Stimulated activated naive CD8-positive, alpha-beta T cell treated with anti-CD3 and anti-CD28 coated beads, Interleukin-15, amount 100 ng/mL, for 72 hours (primary cell): ENCODE data around the gene SPRED2.
A peak's percentile ranks its signal among the peaks of the same experiment; 100 is the strongest.

Experiments
- ATAC-seq: fragments of 150-1000 bp; cut with Tn5 transposase; 2 replicates; pipeline ENCODE4 v1.10.0; 2021; ENCODE audit warnings: mild to moderate bottlenecking, moderate library complexity
- DNase-seq, 2 donors: peaks; one replicate each; pipeline ENCODE4 v3.0.0; 2021 to 2022
- H3K27ac Mint-ChIP-seq, 2 donors: one replicate each; pipeline ENCODE4 v1.8.0; 2022; ENCODE audit warnings: mild to moderate bottlenecking in 2 of 2, mixed read lengths in 2 of 2, moderate library complexity in 2 of 2
- H3K27me3 Mint-ChIP-seq: one replicate; pipeline ENCODE4 v1.8.0; 2022; ENCODE audit warnings: mixed read lengths
- H3K4me1 Mint-ChIP-seq: one replicate; pipeline ENCODE4 v1.8.0; 2022; ENCODE audit warnings: mild to moderate bottlenecking, mixed read lengths
- H3K4me3 Mint-ChIP-seq, 2 donors: one replicate each; pipeline ENCODE4 v1.8.0; 2022; ENCODE audit warnings: mild to moderate bottlenecking in 2 of 2, mixed read lengths in 2 of 2, moderate library complexity in 1 of 2
- H3K9me3 Mint-ChIP-seq, 2 donors: one replicate each; pipeline ENCODE4 v1.8.0; 2022; ENCODE audit warnings: mixed read lengths in 2 of 2

The SPRED2 gene

DNA sequence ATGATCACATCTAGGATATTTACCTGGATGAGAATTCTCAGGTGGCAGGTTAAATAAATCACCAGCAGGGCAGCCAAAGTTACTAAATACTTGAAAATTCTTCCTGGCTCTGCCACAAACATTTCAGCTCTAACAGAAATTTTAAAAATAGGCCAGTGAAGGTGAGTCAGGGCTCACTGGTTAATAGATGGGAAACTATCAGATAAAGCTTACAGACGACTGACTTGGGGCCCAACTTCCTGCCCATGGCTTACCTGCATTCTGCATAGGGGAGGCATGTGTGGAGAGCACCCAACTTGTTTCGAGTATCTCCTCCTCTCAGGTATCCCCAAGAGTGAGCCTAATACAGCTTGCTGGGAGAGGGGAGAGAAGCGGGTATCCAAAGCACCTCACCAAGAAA, 57.8 kb downstream of the SPRED2 start:
- Mint-ChIP-seq H3K9me3 (no peaks in the 10 kb centered on the region), H3K27me3 (peaks cover 76% of the 10 kb centered on the region), H3K4me1 (peaks cover 28% of the 10 kb centered on the region), H3K4me3 (no peak overlapping the region), H3K27ac (no peak overlapping the region)
- DNase-seq, result no peak
- ATAC-seq, result no peak

DNA sequence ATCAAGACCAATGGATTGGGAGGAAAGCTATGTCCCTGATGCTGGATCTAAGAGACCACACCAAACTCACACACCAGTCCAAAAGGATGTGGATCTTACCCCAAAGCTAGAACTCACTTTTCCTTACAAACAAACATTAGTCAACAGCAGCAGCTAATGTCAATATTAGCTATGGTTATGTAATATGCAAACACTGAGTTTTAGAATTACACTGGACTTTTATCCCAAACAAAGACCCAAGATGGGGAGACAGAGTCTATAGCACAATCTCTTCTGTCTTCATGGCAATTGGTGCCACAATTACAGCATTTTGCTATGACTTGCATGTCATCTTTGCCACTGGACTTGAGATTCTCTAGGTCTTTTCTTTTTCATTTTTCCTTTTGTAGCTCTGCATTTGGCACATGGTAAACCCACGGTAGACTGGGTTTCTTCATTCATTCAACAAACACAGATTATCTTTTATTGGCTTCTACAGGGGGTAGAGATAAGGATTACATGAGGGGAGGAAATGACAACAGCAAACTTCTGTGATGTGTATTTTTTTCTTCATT, 59.0 kb downstream of the SPRED2 start:
- H3K4me3 Mint-ChIP-seq, result no peak overlapping the region
- H3K4me1 Mint-ChIP-seq, result peaks cover 23% of the 10 kb centered on the region
- DNase-seq (no peak), ATAC-seq (no peak)
- no peaks in the 10 kb centered on the region for H3K9me3 Mint-ChIP-seq
- H3K27ac Mint-ChIP-seq, result no peak overlapping the region
- H3K27me3 Mint-ChIP-seq, result peaks cover 65% of the 10 kb centered on the region

DNA sequence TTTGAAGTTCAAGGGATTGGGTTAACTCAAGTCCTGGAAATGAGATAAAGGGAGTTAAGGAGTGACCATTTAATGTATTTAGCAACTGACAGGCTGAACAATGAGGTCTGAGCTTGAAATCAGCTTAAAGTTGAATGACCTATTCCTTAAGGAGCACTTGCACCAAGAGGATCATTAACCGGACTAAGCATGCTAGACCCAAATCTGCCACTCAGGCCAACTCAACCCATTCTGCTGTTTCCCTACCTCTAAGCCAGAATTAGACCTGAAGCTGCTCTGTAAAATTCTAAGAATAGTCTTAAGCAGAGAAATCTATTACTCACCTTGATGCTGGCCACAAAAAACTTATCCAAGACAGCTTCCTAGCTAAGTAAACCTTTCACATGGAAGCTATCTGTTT, 59.8 kb downstream of the SPRED2 start:
- Mint-ChIP-seq H3K27me3 (peaks cover 56% of the 10 kb centered on the region), H3K27ac (no peak overlapping the region), H3K9me3 (no peaks in the 10 kb centered on the region), H3K4me1 (peaks cover 16% of the 10 kb centered on the region), H3K4me3 (no peak overlapping the region)
- ATAC-seq (no peak), DNase-seq (no peak)

DNA sequence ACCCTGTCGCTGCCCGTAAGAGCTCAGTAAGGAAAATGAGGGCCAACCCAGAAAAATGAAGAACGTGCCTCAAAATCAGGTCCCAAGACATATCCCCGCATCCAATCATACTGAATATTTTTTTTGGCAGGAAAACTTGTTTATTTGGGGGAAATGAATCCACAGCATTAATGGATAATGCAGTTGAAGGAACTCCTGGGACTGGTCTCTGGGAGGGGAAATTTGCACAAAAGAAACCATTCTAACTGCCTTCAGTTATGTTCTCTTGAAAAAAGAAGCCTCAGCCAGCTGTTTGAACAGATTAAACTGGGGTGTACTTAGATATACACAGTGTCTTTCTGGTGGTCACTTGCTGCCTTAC, 61.3 kb downstream of the SPRED2 start:
- peaks cover 16% of the 10 kb centered on the region for H3K4me1 Mint-ChIP-seq
- peaks cover 41% of the 10 kb centered on the region for H3K27me3 Mint-ChIP-seq

DNA sequence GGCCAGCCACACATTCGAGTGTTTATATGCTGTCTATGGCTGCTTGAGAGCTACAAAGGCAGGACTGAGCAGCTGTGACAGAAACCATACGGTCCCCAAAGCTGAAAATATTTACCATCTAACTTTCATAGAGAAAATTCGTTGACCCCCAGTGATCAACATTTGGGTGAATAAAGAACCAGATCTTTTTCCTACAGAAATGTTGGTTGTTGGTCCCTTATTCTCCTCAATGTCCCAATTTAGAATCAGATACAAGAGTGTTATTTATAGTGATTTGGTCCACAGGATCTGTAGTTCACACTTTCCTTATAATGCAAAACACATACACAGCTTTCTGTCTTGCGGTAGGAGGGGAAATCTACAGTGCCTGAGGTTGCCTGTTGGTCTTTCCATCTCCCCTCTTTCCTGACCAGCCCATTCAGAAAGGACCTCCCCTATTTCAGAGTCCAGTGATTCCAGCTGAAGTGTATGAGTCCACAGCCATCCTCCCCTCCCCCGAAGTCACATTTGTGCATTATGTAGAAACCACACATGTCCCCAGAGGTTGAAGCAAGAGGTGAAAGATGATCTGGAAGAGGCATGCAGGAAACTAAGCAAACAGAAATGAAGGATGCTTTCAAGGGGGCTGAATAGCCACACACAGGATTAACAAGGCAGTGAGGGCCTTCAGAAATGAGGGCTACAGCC, 61.9 kb downstream of the SPRED2 start:
- H3K4me3 Mint-ChIP-seq, result no peak overlapping the region
- no peak for ATAC-seq
- H3K27ac Mint-ChIP-seq, result no peak overlapping the region
- no peaks in the 10 kb centered on the region for H3K9me3 Mint-ChIP-seq
- peaks cover 18% of the 10 kb centered on the region for H3K4me1 Mint-ChIP-seq
- peaks cover 36% of the 10 kb centered on the region for H3K27me3 Mint-ChIP-seq
- no peak for DNase-seq

More for the DNA sequence above, 61.3 kb downstream of the SPRED2 start:
- Mint-ChIP-seq H3K4me3 (no peak overlapping the region), H3K9me3 (no peaks in the 10 kb centered on the region), H3K27ac (no peak overlapping the region)
- ATAC-seq, result no peak
- DNase-seq, result no peak

DNA sequence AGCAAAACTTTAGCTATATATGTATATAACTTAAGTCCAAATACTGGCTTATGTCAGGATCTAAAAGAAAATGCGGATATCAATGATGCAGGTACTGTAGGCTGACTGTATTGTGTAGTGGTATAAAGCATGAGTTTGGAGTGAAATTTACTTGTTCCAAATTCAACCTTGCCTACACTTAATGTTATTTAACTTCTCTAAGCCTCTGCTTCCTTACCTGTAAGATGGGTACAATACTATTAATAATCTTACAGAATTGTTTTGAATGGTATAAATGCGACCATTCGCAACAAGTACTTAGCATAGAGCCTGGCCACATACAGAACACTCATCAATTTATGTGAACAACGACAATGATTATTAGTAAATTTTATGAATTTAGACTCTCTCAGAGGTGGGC, 62.4 kb downstream of the SPRED2 start:
- H3K4me3 Mint-ChIP-seq, result no peak overlapping the region
- DNase-seq, result no peak
- H3K27ac Mint-ChIP-seq, result no peak overlapping the region
- no peak for ATAC-seq
- H3K9me3 Mint-ChIP-seq, result no peaks in the 10 kb centered on the region
- peaks cover 30% of the 10 kb centered on the region for H3K27me3 Mint-ChIP-seq
- peaks cover 18% of the 10 kb centered on the region for H3K4me1 Mint-ChIP-seq

DNA sequence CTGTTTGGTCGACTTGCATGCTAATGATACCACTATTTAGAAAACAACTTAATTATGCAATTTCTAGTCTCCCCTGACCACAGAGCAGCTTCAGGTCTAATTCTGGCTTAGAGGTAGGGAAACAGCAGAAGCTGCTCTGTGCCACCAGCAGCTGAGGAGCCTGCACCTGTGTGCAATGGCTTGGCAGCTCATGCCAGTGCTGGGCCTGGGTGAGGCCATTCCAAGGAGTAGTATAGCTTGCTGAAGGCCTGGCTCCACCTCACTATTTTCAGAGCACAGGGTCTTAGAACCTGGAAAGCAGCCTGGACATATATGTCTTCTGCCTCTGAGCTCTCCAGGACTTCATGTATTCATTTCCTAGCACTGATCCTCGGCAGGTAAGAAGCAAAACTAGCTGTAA, 62.8 kb downstream of the SPRED2 start:
- Mint-ChIP-seq H3K27me3 (peaks cover 26% of the 10 kb centered on the region), H3K27ac (no peak overlapping the region), H3K4me1 (peaks cover 14% of the 10 kb centered on the region), H3K4me3 (no peak overlapping the region), H3K9me3 (no peaks in the 10 kb centered on the region)
- no peak for ATAC-seq
- no peak for DNase-seq

DNA sequence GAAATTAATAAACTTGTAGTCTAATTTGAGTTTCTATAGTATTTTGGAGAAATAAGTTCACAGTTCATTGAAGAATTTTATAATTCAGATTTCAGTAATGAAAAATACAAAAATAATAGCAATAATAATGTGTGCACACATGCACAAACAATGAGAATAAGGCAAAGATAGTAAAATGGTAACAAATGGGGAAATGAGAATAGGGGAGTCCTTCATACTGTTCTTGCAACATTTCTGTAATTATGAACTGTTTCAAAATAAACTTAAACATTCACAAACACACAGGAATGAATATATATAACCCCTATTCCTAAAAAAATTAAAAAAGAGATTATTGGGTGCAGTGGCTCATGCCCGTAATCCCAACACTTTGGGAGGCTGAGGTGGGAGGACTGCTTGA, 63.9 kb downstream of the SPRED2 start:
- H3K4me3 Mint-ChIP-seq, result no peak overlapping the region
- ATAC-seq, result no peak
- peaks cover 13% of the 10 kb centered on the region for H3K4me1 Mint-ChIP-seq

DNA sequence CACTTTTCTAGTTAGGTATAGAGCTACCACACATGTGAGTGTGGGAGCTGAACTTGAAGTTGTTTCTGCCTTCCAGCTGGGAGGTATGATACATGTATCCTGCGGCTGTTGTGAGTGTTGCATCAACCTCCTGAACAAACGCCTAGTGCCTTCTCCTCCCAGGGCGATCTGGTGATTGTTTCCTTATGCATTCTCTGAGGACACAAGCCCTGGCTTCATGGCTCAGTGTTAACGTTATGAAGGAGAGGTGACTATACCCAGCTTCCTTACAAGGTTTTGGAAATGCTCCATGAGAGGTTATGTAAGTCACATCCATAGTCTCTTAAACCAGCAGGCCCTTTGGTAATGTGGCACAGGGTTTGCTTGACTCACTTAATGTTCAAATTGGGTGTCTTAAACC, 64.9 kb downstream of the SPRED2 start:
- Mint-ChIP-seq H3K27ac (no peak overlapping the region), H3K9me3 (no peaks in the 10 kb centered on the region), H3K4me1 (peaks cover 13% of the 10 kb centered on the region), H3K27me3 (peaks cover 19% of the 10 kb centered on the region), H3K4me3 (no peak overlapping the region)
- DNase-seq, result no peak
- ATAC-seq, result no peak

More for the DNA sequence above, 63.9 kb downstream of the SPRED2 start:
- Mint-ChIP-seq H3K27ac (no peak overlapping the region), H3K9me3 (no peaks in the 10 kb centered on the region), H3K27me3 (peaks cover 21% of the 10 kb centered on the region)
- no peak for DNase-seq

DNA sequence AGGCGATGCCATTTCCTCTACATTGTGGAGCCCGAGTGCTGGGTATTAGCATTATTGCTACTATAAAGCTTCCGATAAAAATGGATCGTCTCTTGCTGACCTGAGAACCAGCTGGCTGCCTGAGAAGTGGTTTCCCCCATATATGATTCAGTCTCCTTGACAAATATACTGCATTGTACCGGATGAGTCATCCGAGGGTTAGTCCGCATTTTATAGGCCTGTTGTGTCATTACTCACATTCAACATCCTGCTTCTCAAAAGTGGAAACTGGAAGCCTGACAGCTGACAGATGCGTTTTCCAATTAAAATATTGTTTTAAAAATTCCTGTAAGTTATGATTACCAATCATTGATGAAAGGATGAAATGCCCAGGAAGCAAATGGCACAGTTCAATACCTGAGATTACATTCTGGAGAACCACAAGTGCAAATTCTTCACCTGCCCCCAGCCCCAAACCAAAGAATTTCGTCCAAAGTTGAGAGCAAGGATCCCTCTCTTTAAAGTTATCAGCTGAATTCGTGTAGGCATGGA, 65.7 kb downstream of the SPRED2 start:
- Mint-ChIP-seq H3K27ac (no peak overlapping the region), H3K27me3 (peaks cover 15% of the 10 kb centered on the region), H3K4me3 (no peak overlapping the region), H3K9me3 (no peaks in the 10 kb centered on the region), H3K4me1 (peaks cover 19% of the 10 kb centered on the region)
- ATAC-seq (peak; percentile 94), DNase-seq (peak in 1 of 2 donors; percentile 37)

DNA sequence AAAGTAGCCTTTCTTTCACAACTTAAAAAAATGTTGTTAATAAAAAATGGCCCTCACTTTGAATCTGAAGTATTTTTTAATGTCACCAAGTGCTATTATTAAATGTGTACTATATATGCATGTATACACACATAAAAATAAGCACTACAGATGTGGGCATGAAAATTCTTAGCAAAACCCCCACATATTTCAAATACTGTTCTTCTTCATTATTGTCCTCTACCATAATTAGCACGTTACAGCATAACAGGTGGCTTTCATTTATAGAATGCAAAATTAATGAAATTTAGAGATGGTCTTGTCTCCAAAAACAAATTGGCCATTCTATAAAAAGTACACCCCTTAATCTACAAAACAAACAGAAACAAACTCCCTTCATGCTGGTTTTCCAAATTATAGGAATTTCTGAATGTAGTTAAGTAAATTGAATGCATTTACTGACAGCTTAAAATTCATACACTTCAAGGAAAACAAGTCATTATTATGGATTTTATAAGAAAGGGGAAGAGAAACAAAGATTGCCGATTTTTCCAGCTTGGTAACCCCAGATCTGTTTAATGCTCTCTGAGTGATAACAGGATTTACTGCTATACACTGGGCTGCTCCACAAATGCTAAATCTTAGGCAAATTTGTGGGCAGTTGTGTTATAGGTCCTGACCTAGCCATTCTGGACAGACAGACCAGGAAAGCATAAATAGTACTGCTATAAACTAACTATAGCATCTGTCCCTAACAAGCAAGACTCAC, 67.2 kb downstream of the SPRED2 start:
- DNase-seq, result no peak
- no peak for ATAC-seq
- Mint-ChIP-seq H3K4me3 (no peak overlapping the region), H3K27ac (no peak overlapping the region), H3K9me3 (no peaks in the 10 kb centered on the region), H3K27me3 (peaks cover 8% of the 10 kb centered on the region), H3K4me1 (peaks cover 26% of the 10 kb centered on the region)

DNA sequence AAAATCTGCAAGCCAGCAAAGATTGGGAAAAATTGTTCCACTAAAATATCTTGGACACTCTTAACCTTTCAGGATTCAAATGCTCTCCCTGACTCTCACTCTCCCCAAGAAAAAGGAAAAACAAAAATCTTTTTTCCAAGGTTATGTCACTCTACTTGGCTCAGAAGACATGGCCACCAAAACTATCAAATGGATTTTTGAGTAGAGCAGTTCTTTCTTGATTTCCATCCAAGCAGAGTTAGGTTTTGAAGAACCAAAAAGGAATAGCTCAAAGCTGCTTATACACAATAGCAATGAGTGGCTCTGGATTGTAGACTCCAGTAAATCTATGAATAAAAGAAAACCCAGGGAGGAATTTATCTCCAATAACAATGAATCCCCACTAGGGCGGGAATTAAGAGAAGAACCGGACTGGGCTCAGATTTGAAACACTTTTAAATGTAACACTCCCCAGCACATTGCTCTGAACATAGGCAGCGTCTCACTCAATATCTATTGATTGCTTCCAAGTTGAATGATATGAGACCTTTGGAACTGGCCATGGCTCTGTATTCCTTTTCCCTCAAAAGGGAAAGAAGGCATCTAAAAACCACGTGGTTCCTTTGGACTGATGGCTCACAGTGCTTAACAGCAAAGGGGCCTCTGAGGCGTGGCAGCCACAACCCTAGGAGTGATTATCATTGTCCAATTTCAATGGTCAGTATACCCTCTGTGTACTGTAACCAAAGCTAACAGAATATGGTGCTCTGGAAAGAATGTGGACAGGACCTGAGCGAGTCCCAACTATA, 68.3 kb downstream of the SPRED2 start:
- Mint-ChIP-seq H3K4me1 (peaks cover 32% of the 10 kb centered on the region), H3K27ac (no peak overlapping the region), H3K9me3 (no peaks in the 10 kb centered on the region), H3K27me3 (peaks cover 8% of the 10 kb centered on the region), H3K4me3 (no peak overlapping the region)
- no peak for DNase-seq
- no peak for ATAC-seq

DNA sequence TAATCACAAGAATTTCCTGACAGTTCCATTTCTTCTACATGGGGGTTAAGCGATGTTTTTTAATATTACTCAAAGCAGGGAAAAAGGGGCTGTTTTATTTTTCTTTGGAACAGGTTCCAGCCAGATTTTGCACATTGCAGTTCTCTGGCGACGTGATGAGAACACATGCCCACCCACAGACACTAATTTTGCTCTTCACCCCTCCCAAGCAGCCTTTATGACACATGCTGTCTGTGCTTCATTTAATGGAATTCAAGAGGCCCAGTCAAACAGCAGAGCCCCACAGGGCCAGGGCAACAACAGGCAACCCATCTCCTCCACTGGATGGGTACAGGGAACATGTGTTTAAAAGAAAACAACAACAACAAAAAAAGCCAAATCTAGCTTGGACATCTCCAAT, 70.8 kb downstream of the SPRED2 start:
- DNase-seq, result no peak
- Mint-ChIP-seq H3K27ac (no peak overlapping the region), H3K9me3 (no peaks in the 10 kb centered on the region), H3K4me3 (no peak overlapping the region), H3K27me3 (peaks cover 18% of the 10 kb centered on the region), H3K4me1 (peaks cover 50% of the 10 kb centered on the region)
- no peak for ATAC-seq

DNA sequence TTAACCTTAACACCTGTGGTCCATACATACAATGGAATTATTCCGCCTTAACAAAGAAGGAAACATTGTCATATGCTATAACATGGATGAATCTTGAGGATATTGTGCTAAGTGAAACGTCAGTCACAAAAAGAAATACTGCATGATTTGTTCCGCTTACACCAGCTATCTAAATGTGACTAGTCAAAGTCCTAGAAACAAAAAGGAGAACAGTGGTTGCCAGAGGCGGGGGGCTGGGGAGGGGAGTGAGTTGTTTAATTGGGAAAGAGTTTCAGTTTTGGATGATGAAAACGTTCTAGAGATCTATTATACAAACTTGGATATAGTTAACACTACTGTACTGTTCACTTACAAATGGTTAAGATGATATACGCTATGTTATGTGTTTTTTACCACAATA, 72.0 kb downstream of the SPRED2 start:
- Mint-ChIP-seq H3K4me1 (peaks cover 42% of the 10 kb centered on the region), H3K27me3 (peaks cover 30% of the 10 kb centered on the region), H3K4me3 (no peak overlapping the region), H3K27ac (no peak overlapping the region), H3K9me3 (no peaks in the 10 kb centered on the region)
- DNase-seq, result no peak
- ATAC-seq, result no peak

DNA sequence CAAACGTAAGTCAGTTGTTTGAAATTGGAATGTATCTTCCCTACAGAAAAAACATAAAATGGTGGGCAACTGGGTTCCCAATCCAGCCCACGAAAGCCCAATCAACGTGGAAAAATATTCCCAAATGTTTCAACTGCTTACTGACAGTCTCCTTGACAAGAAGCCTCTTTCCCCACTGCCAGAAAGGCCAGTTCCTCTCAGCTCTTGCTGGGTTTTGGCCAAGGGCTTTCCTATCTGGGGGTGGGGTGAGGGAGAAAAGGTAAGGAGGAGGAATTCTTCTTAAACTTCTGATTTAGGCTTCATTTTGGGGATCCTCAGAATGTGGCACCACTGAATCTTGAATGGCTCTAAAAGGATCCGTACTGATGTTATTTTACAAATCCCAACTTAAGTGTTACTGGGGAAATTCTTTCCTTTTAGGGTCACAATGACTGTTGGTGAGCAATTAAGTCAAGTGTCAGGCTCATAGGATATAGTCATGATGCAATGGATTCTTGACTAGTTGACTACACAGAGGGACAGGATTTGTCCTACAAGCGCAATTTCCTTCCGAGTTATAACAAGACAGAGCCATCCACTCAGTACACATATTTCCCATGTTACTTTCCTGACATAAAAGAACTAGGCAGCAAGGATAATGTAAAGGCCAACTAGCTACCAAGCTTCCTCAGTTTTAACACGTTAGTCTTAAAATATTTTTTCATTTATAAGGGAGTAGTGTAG, 73.6 kb downstream of the SPRED2 start:
- ATAC-seq (no peak), DNase-seq (no peak)
- Mint-ChIP-seq H3K27me3 (peaks cover 37% of the 10 kb centered on the region), H3K4me3 (no peak overlapping the region), H3K4me1 (peaks cover 42% of the 10 kb centered on the region), H3K27ac (no peak overlapping the region), H3K9me3 (no peaks in the 10 kb centered on the region)
